Vagina (tissue), 2 donors: Measurements from ENCODE around the gene MRGPRF.

Experiments used
- CTCF ChIP-seq, 3 experiments: fragments of 450-650 bp in 2 of 3; fragments of 200-600 bp in 1 of 3; sonication (generic) in 1 of 3; IDR thresholded peaks; one replicate each; pipeline ENCODE4 v1.5.1; 2017 to 2019; ENCODE audit warnings: antibody characterized with exemption in 3 of 3, mild to moderate bottlenecking in 2 of 3, moderate library complexity in 2 of 3
- POLR2AphosphoS5 ChIP-seq, 2 donors: sonication (generic); formaldehyde crosslinking; IDR thresholded peaks; one replicate each; pipeline ENCODE4 v1.9.0; 2017; ENCODE audit warnings: antibody characterized with exemption in 2 of 2, mild to moderate bottlenecking in 2 of 2, low read depth in 1 of 2; ENCODE audit not compliant: insufficient read depth in 1 of 2

GRCh38 chr11:69022260-69022659, 9.2 kb upstream of the MRGPRF start:
- TF ChIP-seq CTCF (IDR thresholded peaks at IDR 0.05) (no peak), POLR2AphosphoS5 (IDR thresholded peaks at IDR 0.05; ENCODE audit: insufficient read depth in 1 of 2, low read depth in 1 of 2) (peak; percentile 55 to 77)
